Measurements from ENCODE around the gene A4GNT.

The A4GNT gene

GRCh38 chr3:138078096-138078495 lies 54.1 kb downstream of the A4GNT start:
- DNase-seq, result no peak
